Measurements from ENCODE around the gene SOX30.

Gene SOX30

GRCh38 chr5:157671592-157672330 lies 19.5 kb upstream of the SOX30 start:
- peak overlapping the region; percentile 4 for H3K4me2 ChIP-seq (ENCODE audit: insufficient read depth, low read length, poor library complexity, severe bottlenecking)
- no peak overlapping the region for H2BK120ac ChIP-seq (ENCODE audit: low read depth, low read length)
- H4K91ac ChIP-seq (ENCODE audit: low read depth, low read length, poor library complexity) = no peak overlapping the region
- H2BK12ac ChIP-seq (ENCODE audit: low read length) = no peak overlapping the region
- H2AFZ ChIP-seq (ENCODE audit: low read length) = peak overlapping the region; percentile 68
- H2BK15ac ChIP-seq (ENCODE audit: low read length) = no peak overlapping the region
- H3K4me3 ChIP-seq (ENCODE audit: low read length in 2 of 2) = peak overlapping the region in 1 of 2 donors; percentile 58
- DNase-seq (ENCODE audit: low spot score) = no peak
- WGBS, 2 donors (ENCODE audit: extremely low coverage in 2 of 2, insufficient read length in 2 of 2, insufficient replicate concordance in 1 of 2) = no CpG with 5 or more reads among the region's 57 CpGs
- peaks cover 0 to 2% (median 0%) of the 10 kb centered on the region in 3 experiments for H3K27me3 ChIP-seq (ENCODE audit: control insufficient read depth in 3 of 3, insufficient read depth in 3 of 3, low read depth in 1 of 3, low read length in 3 of 3)
- no peak overlapping the region for H3K14ac ChIP-seq (ENCODE audit: low read length)
- no peaks in the 10 kb centered on the region for H3K4me1 ChIP-seq (ENCODE audit: control insufficient read depth in 2 of 2, insufficient read depth in 1 of 2, low read depth in 1 of 2, low read length in 2 of 2)
- no peak overlapping the region for H2BK5ac ChIP-seq (ENCODE audit: low read length)
- H3K9ac ChIP-seq (ENCODE audit: low read depth, low read length, poor library complexity) = no peak overlapping the region
- H3K4ac ChIP-seq (ENCODE audit: low read length) = no peak overlapping the region
- no peak overlapping the region for H2AK5ac ChIP-seq (ENCODE audit: low read depth, low read length)
- H3K9me3 ChIP-seq (replicated peaks in 1 of 2; ENCODE audit: control insufficient read depth in 2 of 2, insufficient read depth in 1 of 2, low read depth in 1 of 2, low read length in 2 of 2) = peaks cover 7 to 9% of the 10 kb centered on the region in 2 donors
- peak overlapping the region; percentile 2 for H3K18ac ChIP-seq (ENCODE audit: low read length)
- H4K8ac ChIP-seq (ENCODE audit: low read depth, low read length) = no peak overlapping the region
- no peak overlapping the region for H3K27ac ChIP-seq (replicated peaks; ENCODE audit: low read length)
- no peaks in the 10 kb centered on the region for H3K79me1 ChIP-seq (ENCODE audit: low read depth, low read length)
- no peaks in the 10 kb centered on the region for H3K36me3 ChIP-seq (replicated peaks in 1 of 2; ENCODE audit: control insufficient read depth in 2 of 2, insufficient read depth in 2 of 2, low read length in 2 of 2)
- no peak overlapping the region for H3K23ac ChIP-seq (ENCODE audit: low read depth, low read length, poor library complexity)

GRCh38 chr5:157670662-157671591 lies 18.7 kb upstream of the SOX30 start, which contains the start of gene C5orf52:
TSS of gene C5orf52 (plus strand) at chr5:157671533. CDS start at chr5:157671615, 82 bp downstream.
- H3K4me3 ChIP-seq (ENCODE audit: low read length in 2 of 2) = peak within 1 kb of the TSS; percentile 23 to 58
- no peaks in the 10 kb centered on the region for H3K79me1 ChIP-seq (ENCODE audit: low read depth, low read length)
- H3K9ac ChIP-seq (ENCODE audit: low read depth, low read length, poor library complexity) = no peak within 1 kb of the TSS
- peaks cover 0 to 2% (median 0%) of the 10 kb centered on the region in 3 experiments for H3K27me3 ChIP-seq (ENCODE audit: control insufficient read depth in 3 of 3, insufficient read depth in 3 of 3, low read depth in 1 of 3, low read length in 3 of 3)
- H3K9me3 ChIP-seq (replicated peaks in 1 of 2; ENCODE audit: control insufficient read depth in 2 of 2, insufficient read depth in 1 of 2, low read depth in 1 of 2, low read length in 2 of 2) = peaks cover 7 to 9% of the 10 kb centered on the region in 2 donors
- no peak within 1 kb of the TSS for H2BK12ac ChIP-seq (ENCODE audit: low read length)
- H3K14ac ChIP-seq (ENCODE audit: low read length) = peak within 1 kb of the TSS; percentile 66
- H2AFZ ChIP-seq (ENCODE audit: low read length) = peak within 1 kb of the TSS; percentile 68
- peak within 1 kb of the TSS; percentile 32 for H3K4me2 ChIP-seq (ENCODE audit: insufficient read depth, low read length, poor library complexity, severe bottlenecking)
- peak within 1 kb of the TSS; percentile 2 for H3K18ac ChIP-seq (ENCODE audit: low read length)
- no peak within 1 kb of the TSS for H2BK5ac ChIP-seq (ENCODE audit: low read length)
- H3K4ac ChIP-seq (ENCODE audit: low read length) = no peak within 1 kb of the TSS
- no peak within 1 kb of the TSS for H3K27ac ChIP-seq (replicated peaks; ENCODE audit: low read length)
- H3K36me3 ChIP-seq (replicated peaks in 1 of 2; ENCODE audit: control insufficient read depth in 2 of 2, insufficient read depth in 2 of 2, low read length in 2 of 2) = no peaks in the 10 kb centered on the region
- no peak within 1 kb of the TSS for H4K8ac ChIP-seq (ENCODE audit: low read depth, low read length)
- DNase-seq (ENCODE audit: low spot score) = no peak
- peak within 1 kb of the TSS; percentile 42 for H2BK120ac ChIP-seq (ENCODE audit: low read depth, low read length)
- WGBS, 2 donors (ENCODE audit: extremely low coverage in 2 of 2, insufficient read length in 2 of 2, insufficient replicate concordance in 1 of 2) = no CpG with 5 or more reads among the region's 59 CpGs
- H4K91ac ChIP-seq (ENCODE audit: low read depth, low read length, poor library complexity) = no peak within 1 kb of the TSS
- H2BK15ac ChIP-seq (ENCODE audit: low read length) = no peak within 1 kb of the TSS
- H2AK5ac ChIP-seq (ENCODE audit: low read depth, low read length) = no peak within 1 kb of the TSS
- no peak within 1 kb of the TSS for H3K23ac ChIP-seq (ENCODE audit: low read depth, low read length, poor library complexity)
- no peaks in the 10 kb centered on the region for H3K4me1 ChIP-seq (ENCODE audit: control insufficient read depth in 2 of 2, insufficient read depth in 1 of 2, low read depth in 1 of 2, low read length in 2 of 2)

DNA sequence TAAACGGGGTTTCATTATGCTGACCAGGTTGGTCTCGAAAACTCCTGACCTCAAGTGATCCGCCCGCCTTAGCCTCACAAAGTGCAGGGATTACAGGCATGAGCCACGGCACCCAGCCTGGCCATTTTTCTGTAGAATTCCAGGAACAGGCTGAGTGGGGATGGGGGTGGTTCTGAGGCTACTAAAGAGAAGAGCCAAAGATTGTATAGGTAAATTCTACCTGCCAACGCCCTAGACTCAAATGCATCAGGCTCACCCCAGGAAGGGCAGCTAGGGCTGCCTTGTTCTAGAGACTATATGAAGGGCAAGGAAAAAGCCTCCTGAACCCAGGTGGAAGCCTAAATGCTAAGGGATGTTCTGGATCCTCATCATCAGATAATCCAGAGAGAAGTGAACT lies 17.5 kb upstream of the SOX30 start:
- no peak overlapping the region for H4K8ac ChIP-seq (ENCODE audit: low read depth, low read length)

GRCh38 chr5:157668356-157668755 lies 16.1 kb upstream of the SOX30 start:
- Histone ChIP-seq H2BK5ac (ENCODE audit: low read length) (no peak overlapping the region), H3K36me3 (replicated peaks in 1 of 2; ENCODE audit: control insufficient read depth in 2 of 2, insufficient read depth in 2 of 2, low read length in 2 of 2) (no peaks in the 10 kb centered on the region), H3K79me1 (ENCODE audit: low read depth, low read length) (no peaks in the 10 kb centered on the region), H2BK15ac (ENCODE audit: low read length) (no peak overlapping the region), H3K9ac (ENCODE audit: low read depth, low read length, poor library complexity) (no peak overlapping the region), H3K4me3 (ENCODE audit: low read length in 2 of 2) (no peak overlapping the region), H2AFZ (ENCODE audit: low read length) (no peak overlapping the region), H3K9me3 (replicated peaks in 1 of 2; ENCODE audit: control insufficient read depth in 2 of 2, insufficient read depth in 1 of 2, low read depth in 1 of 2, low read length in 2 of 2) (peaks cover 7 to 9% of the 10 kb centered on the region in 2 donors), H3K14ac (ENCODE audit: low read length) (no peak overlapping the region), H3K27me3 (ENCODE audit: control insufficient read depth in 3 of 3, insufficient read depth in 3 of 3, low read depth in 1 of 3, low read length in 3 of 3) (peaks cover 0 to 2% (median 0%) of the 10 kb centered on the region in 3 experiments), H2BK12ac (ENCODE audit: low read length) (no peak overlapping the region), H3K18ac (ENCODE audit: low read length) (no peak overlapping the region), H2AK5ac (ENCODE audit: low read depth, low read length) (no peak overlapping the region), H4K8ac (ENCODE audit: low read depth, low read length) (no peak overlapping the region), H3K27ac (replicated peaks; ENCODE audit: low read length) (no peak overlapping the region), H3K23ac (ENCODE audit: low read depth, low read length, poor library complexity) (no peak overlapping the region), H3K4ac (ENCODE audit: low read length) (no peak overlapping the region), H3K4me2 (ENCODE audit: insufficient read depth, low read length, poor library complexity, severe bottlenecking) (no peak overlapping the region), H3K4me1 (ENCODE audit: control insufficient read depth in 2 of 2, insufficient read depth in 1 of 2, low read depth in 1 of 2, low read length in 2 of 2) (no peaks in the 10 kb centered on the region), H2BK120ac (ENCODE audit: low read depth, low read length) (no peak overlapping the region), H4K91ac (ENCODE audit: low read depth, low read length, poor library complexity) (no peak overlapping the region)
- DNase-seq (ENCODE audit: low spot score) = no peak
- WGBS, 2 donors (ENCODE audit: extremely low coverage in 2 of 2, insufficient read length in 2 of 2, insufficient replicate concordance in 1 of 2) = no CpG with 5 or more reads among the region's 1 CpG

More for the DNA sequence above, 17.5 kb upstream of the SOX30 start:
- H3K79me1 ChIP-seq (ENCODE audit: low read depth, low read length) = no peaks in the 10 kb centered on the region
- H3K27me3 ChIP-seq (ENCODE audit: control insufficient read depth in 3 of 3, insufficient read depth in 3 of 3, low read depth in 1 of 3, low read length in 3 of 3) = peaks cover 0 to 2% (median 0%) of the 10 kb centered on the region in 3 experiments
- no peak overlapping the region for H3K18ac ChIP-seq (ENCODE audit: low read length)
- WGBS, 2 donors (ENCODE audit: extremely low coverage in 2 of 2, insufficient read length in 2 of 2, insufficient replicate concordance in 1 of 2) = no CpG with 5 or more reads among the region's 6 CpGs
- H2AK5ac ChIP-seq (ENCODE audit: low read depth, low read length) = no peak overlapping the region
- no peak overlapping the region for H3K14ac ChIP-seq (ENCODE audit: low read length)
- no peak overlapping the region for H3K4ac ChIP-seq (ENCODE audit: low read length)
- no peak overlapping the region for H2AFZ ChIP-seq (ENCODE audit: low read length)
- H2BK12ac ChIP-seq (ENCODE audit: low read length) = no peak overlapping the region
- H2BK15ac ChIP-seq (ENCODE audit: low read length) = no peak overlapping the region
- H2BK5ac ChIP-seq (ENCODE audit: low read length) = no peak overlapping the region
- DNase-seq (ENCODE audit: low spot score) = no peak
- H3K4me3 ChIP-seq (ENCODE audit: low read length in 2 of 2) = no peak overlapping the region
- peaks cover 7 to 9% of the 10 kb centered on the region in 2 donors for H3K9me3 ChIP-seq (replicated peaks in 1 of 2; ENCODE audit: control insufficient read depth in 2 of 2, insufficient read depth in 1 of 2, low read depth in 1 of 2, low read length in 2 of 2)
- no peaks in the 10 kb centered on the region for H3K36me3 ChIP-seq (replicated peaks in 1 of 2; ENCODE audit: control insufficient read depth in 2 of 2, insufficient read depth in 2 of 2, low read length in 2 of 2)
- no peak overlapping the region for H3K4me2 ChIP-seq (ENCODE audit: insufficient read depth, low read length, poor library complexity, severe bottlenecking)
- H3K9ac ChIP-seq (ENCODE audit: low read depth, low read length, poor library complexity) = no peak overlapping the region
- no peaks in the 10 kb centered on the region for H3K4me1 ChIP-seq (ENCODE audit: control insufficient read depth in 2 of 2, insufficient read depth in 1 of 2, low read depth in 1 of 2, low read length in 2 of 2)
- no peak overlapping the region for H4K91ac ChIP-seq (ENCODE audit: low read depth, low read length, poor library complexity)
- no peak overlapping the region for H3K27ac ChIP-seq (replicated peaks; ENCODE audit: low read length)
- H2BK120ac ChIP-seq (ENCODE audit: low read depth, low read length) = no peak overlapping the region
- H3K23ac ChIP-seq (ENCODE audit: low read depth, low read length, poor library complexity) = no peak overlapping the region

All from neuronal stem cell (in vitro differentiated cells).